Measurements from ENCODE around the gene EDARADD.
"Not testable (repeated sequence)": the region's sequence is repeated elsewhere in the genome, so short reads cannot be mapped to it uniquely, and the experiment has no call there.

Gene EDARADD

GRCh38 chr1:236486356-236487002 lies 92.4 kb downstream of the EDARADD start:
- DNase-seq (ENCODE audit: low read depth in 2 of 2) = no peak

DNA sequence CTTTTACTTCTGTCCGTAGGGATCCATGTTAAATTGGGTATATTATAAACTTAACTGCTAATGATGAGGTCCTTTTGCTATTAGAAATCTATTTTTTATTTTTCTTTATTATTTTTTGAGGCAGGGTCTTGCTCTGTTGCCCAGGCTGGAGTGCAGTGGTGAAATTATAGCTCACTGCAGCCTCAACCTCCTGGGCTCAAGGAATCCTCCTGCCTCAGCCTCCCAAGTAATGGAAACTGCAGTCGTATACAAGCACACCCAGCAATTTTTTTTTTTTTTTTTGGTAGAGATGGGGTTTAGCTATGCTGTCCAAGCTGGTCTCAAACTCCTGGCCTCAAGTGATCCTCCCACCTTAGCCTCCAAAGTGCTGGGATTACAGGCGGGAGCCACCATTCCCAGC lies 95.1 kb downstream of the EDARADD start:
- not testable (repeated sequence) for DNase-seq (ENCODE audit: low read depth in 2 of 2)

DNA sequence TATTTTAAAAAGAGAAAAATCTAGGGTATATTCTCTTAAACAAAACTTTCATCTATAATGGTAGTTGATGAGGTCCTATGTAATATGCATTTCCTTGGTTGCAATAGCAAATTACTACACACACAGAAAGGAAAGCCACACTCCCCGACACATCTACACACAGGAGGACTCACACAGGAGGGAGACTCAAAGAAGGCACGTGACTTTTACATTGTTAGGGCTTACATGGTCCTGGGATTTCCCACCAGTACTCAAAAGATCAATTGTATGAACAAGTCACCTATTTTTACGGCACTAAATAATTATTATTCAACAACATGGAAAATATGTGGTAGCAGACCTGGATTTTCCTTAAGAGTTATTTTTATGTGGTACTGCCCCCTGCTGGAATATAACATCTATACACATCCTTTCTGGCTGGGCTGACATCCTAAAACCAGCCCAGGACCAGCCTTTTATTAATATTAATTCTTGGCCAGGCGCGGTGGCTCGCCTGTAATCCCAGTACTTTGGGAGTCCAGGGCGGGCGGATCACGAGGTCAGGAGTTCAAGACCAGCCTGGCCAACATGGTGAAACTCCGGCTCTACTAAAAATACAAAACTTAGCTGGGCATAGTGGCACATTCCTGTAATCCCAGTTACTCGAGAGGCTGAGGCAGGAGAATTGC lies 95.8 kb downstream of the EDARADD start:
- DNase-seq (ENCODE audit: low read depth in 2 of 2) = no peak

- no peak for DNase-seq (ENCODE audit: low read depth in 2 of 2)
Observed at GRCh38 chr1:236491469-236492136, 97.5 kb downstream of the EDARADD start.

- no peak for DNase-seq (ENCODE audit: low read depth in 2 of 2)
Observed at GRCh38 chr1:236492378-236492777, 98.3 kb downstream of the EDARADD start.

GRCh38 chr1:236494082-236494481 lies 100.0 kb downstream of the EDARADD start:
- DNase-seq (ENCODE audit: low read depth in 2 of 2) = no peak

DNA sequence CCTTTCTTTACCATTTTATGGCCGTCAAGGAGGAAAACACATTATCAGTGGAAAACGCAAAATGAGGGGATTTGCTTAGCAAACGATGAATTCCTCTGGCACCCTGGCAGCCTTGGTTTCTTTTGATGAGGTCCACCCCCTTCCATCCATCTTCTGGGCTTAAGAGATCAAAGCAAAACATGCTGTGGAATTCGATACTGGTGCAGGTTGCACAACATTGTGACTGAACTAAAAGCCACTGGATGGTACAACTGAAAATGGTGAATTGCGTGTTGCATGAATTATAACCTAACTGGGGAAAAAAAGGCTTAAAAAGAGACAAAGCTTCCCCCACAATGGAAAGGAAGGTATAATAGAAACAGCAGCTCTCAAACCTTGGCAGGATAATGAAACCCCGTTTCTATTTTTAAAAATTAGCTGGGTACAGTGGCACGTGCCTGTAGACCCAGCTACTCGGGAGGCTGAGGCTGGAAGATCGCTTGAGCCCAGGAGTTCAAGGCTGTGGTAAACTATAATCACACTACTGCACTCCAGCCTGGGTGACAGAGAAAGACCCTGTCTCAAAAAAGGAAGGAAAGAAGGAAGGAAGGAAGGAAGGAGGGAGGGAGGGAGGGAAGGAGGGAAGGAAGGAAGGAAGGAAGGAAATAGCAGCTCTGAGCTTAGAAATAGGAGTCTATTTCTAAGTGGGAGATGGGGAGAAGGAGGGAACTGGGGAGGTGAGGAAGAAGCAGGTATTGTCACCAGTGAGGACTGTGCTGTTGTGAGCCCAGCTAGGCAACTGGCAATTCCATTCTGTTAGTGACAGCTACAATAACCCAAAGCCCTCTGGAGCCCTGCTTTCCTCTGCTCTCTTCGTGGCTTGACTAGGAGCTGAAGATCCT lies 100.7 kb downstream of the EDARADD start:
- DNase-seq (ENCODE audit: low read depth in 2 of 2) = no peak

DNA sequence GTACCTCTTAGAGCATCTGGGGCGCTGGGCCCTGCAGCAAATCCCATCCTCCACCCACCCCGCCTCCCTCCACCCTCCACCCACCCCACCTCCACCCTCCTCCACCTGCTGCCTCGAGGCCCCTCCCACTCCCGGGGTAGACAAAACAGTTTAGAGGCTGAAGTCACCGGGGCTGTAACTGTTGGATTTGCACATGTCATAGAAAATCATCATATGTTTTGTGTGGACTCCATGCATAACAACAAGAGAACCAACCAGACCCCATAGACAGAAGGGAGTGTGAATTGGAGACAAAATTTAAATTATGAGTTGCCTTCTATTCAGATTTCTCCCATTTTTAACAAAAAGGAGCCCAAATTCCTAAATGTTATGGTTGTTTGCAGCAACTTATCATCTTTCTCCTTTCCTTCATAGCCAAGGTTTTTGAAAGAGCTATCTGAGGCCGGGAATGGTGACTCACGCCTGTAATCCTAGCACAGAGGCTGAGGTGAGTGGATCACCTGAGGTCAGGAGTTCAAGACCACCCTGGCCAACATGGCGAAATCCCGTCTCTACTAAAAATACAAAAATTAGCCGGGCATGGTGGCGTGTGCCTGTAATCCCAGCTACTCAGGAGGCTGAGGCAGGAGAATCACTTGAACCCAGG lies 101.5 kb downstream of the EDARADD start:
- no peak for DNase-seq (ENCODE audit: low read depth in 2 of 2)

- no peak for DNase-seq (ENCODE audit: low read depth in 2 of 2)
Observed at GRCh38 chr1:236497908-236498307, 103.8 kb downstream of the EDARADD start.

DNA sequence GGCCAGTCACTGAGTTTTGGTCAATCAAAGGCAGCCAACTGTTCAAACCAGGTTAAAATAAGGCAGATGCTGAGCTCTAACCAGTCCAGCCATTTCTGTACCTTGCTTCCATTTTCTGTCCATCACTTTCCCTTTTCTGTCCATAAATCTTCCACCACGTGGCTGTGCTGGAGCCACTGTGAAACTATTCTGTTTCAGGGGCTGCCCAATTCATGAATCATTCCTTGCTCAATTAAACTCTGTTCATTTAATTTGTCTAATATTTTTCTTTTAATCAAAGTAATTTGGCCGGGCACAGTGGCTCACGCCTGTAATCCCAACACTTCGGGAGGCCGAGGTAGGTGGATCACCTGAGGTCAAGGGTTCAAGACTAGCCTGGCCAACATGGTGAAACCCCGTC lies 107.0 kb downstream of the EDARADD start:
- no peak for DNase-seq (ENCODE audit: low read depth in 2 of 2)

- no peak for DNase-seq (ENCODE audit: low read depth in 2 of 2)
Observed at GRCh38 chr1:236502579-236502971, 108.5 kb downstream of the EDARADD start.

DNA sequence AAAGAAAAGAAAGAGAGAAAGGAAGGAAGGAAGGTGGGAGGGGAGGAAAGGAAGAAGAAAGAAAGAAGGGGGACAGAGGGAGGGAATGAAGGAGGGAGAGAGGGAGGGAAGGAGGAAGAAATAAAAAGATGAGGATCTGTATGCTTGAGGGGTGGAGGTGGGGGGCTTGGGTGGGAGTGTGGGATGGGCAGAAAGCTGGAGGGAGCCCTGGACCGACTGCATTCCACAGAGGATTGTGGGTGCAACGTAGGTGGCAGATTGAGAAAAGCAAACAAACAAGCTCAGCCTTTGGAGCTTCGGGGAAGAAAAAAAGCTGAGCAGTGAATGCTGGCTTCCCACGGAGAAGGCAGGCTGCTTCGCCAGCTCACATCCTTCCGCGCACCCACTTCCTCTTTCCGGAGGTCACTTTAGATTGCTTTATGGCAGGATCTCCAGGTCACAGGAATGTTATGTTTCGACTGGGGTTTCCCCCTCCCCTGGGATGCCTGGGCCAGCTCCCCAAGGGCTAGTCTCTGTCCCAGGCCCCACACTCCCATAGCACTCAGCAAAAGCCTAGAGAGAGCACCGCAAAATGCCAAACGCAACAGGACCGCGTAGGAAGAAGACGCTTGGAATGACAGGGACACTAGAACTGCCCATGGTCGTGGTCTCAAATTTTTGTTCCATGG lies 109.0 kb downstream of the EDARADD start:
- no peak for DNase-seq (ENCODE audit: low read depth in 2 of 2)

GRCh38 chr1:236504338-236504737 lies 110.3 kb downstream of the EDARADD start:
- DNase-seq (ENCODE audit: low read depth in 2 of 2) = not testable (repeated sequence)

GRCh38 chr1:236507022-236507700 lies 113.1 kb downstream of the EDARADD start:
- no peak for DNase-seq (ENCODE audit: low read depth in 2 of 2)

DNA sequence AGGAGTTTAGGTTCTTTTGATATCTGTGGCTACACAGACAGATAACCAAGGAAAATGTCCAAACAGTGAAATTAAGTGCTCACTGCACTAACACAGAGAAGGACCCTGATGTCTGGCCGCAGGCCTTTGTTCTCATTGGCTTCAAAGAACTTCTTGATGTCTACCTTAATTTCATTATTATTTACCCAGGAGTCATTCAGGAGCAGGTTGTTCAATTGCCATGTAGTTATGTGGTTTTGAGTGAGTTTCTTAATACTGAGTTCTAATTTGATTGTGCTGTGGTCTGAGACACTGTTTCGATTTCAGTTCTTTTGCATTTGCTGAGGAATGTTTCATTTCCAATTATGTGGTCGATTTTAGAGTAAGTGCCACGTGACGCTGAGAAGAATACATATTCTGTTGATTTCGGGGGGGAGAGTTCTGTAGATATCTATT lies 114.5 kb downstream of the EDARADD start:
- no peak for DNase-seq (ENCODE audit: low read depth in 2 of 2)

DNA sequence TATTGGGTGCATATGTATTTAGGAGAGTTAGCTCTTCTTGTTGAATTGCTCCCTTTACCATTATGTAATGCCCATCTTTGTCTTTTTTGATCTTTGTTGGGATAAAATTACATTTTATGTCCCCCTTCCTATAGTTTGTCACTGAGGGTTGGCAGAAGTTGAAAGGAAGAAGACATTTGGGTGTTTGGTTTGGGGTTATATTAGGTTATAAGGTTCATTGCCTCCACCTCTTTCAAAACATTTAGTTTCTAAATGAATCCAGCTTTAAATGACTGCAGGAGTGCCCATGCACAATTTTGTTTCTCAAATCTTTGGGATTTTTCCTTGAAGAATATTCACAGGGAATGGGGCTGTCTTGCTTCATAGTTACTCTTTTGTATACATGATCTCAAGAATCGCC lies 115.1 kb downstream of the EDARADD start:
- no peak for DNase-seq (ENCODE audit: low read depth in 2 of 2)

DNA sequence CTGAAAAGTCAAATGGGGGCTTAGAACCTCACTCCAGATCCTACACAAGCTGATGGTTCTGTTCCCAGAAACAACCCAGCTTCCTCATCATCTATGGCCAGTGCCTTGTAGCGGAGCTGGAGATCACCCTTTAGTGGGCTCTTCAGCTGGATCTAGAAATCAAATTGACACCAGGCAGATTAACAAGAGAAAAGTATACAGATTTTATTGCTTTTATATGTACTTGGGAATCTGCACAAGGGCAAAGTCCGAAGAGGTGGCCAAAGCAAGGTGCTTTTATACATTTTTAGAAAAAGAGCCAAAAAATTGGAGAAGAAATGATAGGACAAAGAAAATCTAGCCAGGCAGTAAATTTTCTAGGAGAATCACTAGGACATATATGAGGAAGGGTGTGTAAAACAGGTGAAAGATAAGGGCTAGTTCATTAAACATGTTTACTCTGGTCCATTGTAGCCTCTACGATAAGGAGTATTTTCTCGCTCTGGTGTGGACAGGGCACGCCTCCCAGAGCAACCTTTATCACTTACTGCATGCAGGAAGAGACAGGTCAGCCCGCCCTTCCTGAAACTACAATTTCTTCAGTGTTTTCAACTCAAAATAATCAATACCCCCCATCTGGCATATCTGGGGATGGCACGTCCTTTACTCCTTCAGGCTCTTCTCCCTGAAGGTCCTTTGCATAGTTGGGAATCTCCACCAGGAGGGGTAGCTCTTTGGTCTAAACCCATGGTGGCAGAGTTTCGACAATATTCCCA lies 115.7 kb downstream of the EDARADD start:
- DNase-seq (ENCODE audit: low read depth in 2 of 2) = no peak

GRCh38 chr1:236511735-236512418 lies 117.8 kb downstream of the EDARADD start:
- no peak for DNase-seq (ENCODE audit: low read depth in 2 of 2)
